ENCODE data around the gene SLC35E3. TPM values are rescaled to one million over a fixed set of nuclear protein-coding genes. Genes with fewer than 3 reads are reported as not detected.

SLC35E3 gene
- total RNA-seq, 2 experiments from 2014 or later = 26.6 to 39.1 TPM

DNA sequence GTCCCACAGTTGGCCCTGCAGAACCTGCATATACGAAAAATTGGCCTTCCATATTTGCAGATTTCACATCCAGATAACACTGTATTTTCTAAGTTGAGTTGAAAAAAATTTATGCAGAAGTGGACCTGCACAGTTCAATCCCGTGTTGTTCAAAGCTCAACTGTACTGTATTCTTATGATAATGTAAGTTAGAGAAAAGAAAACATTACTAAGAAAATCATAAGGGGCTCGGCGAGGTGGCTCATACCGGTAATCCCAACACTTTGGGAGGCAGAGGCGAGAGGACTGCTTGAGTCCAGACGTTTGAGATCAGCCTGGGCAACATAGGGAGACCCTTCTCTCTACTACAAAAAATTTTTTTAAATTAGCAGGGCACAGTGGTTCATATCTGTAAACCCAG, 18.2 kb upstream of the SLC35E3 start:
- DNase-seq (ENCODE audit: low spot score) = no peak

DNA sequence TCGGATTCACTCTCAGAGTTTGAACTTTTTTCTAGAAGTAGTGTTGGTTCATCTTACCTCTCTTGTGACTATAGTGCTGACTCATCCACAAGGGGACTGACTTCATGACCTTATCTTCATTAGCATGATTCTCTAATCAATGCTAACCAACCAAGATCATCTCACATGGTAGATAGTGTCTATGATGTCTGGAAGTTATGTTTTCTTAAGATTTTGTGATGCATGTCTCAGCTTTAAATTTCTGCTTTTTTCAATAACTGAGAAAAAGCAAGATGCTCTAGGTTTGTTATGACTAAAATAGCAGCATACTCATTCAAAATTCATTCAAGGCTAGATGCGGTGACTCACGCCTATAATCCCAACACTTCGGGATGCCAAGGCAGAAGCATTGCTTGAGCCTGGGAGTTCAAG, 12.3 kb upstream of the SLC35E3 start:
- H3K4me3 ChIP-seq (ENCODE audit: low read depth, low read length, poor library complexity, severe bottlenecking) = no peak overlapping the region
- DNase-seq (ENCODE audit: low spot score) = no peak
- no TSS peak for BruUV-seq (replicated peaks)
- H3K36me3 ChIP-seq (ENCODE audit: insufficient read depth, low read length) = peaks cover 98% of the 10 kb centered on the region
- no peak overlapping the region for H3K27ac ChIP-seq (ENCODE audit: low read depth, low read length, poor library complexity, severe bottlenecking)
- CTCF ChIA-PET (ENCODE audit: unreplicated experiment) = no interaction called here
- no peak overlapping the region for H2AFZ ChIP-seq (ENCODE audit: low read length)
- H3K4me1 ChIP-seq (ENCODE audit: insufficient read depth, low read length, poor library complexity, severe bottlenecking) = no peaks in the 10 kb centered on the region
- intact Hi-C loops (cut with micrococcal nuclease; ENCODE audit: unreplicated experiment) = no loop called here
- no peak for TF ChIP-seq CTCF (conservative IDR thresholded peaks at IDR 0.05; ENCODE audit: low read length)
- no peak for TF ChIP-seq EZH2phosphoT487 (IDR thresholded peaks at IDR 0.05; ENCODE audit: borderline replicate concordance, low read depth, low read length)
- no peaks in the 10 kb centered on the region for H3K9me2 ChIP-seq (ENCODE audit: insufficient read depth, low read length)
- H3K9me3 ChIP-seq (ENCODE audit: low read length) = peaks cover 3% of the 10 kb centered on the region; the same call in 1 of the 2 replicates
- POLR2A ChIA-PET = interaction anchor here (0.7 kb wide), 1 partner anchor 19 kb away, joined by 3 read pairs; no protein-coding TSS in a partner anchor
- 0 out of 2 replicates have a peak, but pooled peaks cover 4% of the 10 kb centered on the region for H3K79me2 ChIP-seq (ENCODE audit: insufficient read depth, low read depth, low read length)
- no peaks in the 10 kb centered on the region for H4K20me1 ChIP-seq (ENCODE audit: insufficient read depth, low read length)
- H3K4me2 ChIP-seq (ENCODE audit: low read length) = no peak overlapping the region

More for the DNA sequence above, 18.2 kb upstream of the SLC35E3 start:
- no peak overlapping the region for H3K27ac ChIP-seq (ENCODE audit: low read depth, low read length, poor library complexity, severe bottlenecking)
- H3K4me3 ChIP-seq (ENCODE audit: low read depth, low read length, poor library complexity, severe bottlenecking) = no peak overlapping the region
- H3K9me2 ChIP-seq (ENCODE audit: insufficient read depth, low read length) = no peaks in the 10 kb centered on the region
- no peaks in the 10 kb centered on the region for H3K4me1 ChIP-seq (ENCODE audit: insufficient read depth, low read length, poor library complexity, severe bottlenecking)
- intact Hi-C loops (cut with micrococcal nuclease; ENCODE audit: unreplicated experiment) = no loop called here
- no peak overlapping the region for H3K4me2 ChIP-seq (ENCODE audit: low read length)
- TF ChIP-seq CTCF (conservative IDR thresholded peaks at IDR 0.05; ENCODE audit: low read length) = no peak
- TF ChIP-seq EZH2phosphoT487 (IDR thresholded peaks at IDR 0.05; ENCODE audit: borderline replicate concordance, low read depth, low read length) = no peak
- ChIA-PET CTCF (ENCODE audit: unreplicated experiment) (no interaction called here), POLR2A (interaction anchor here (1.9 kb wide), 1 partner anchor 103 kb away, joined by 5 read pairs; no protein-coding TSS in a partner anchor)
- no peak overlapping the region for H2AFZ ChIP-seq (ENCODE audit: low read length)
- no TSS peak for BruUV-seq (replicated peaks)
- H3K9me3 ChIP-seq (ENCODE audit: low read length) = peaks cover 3% of the 10 kb centered on the region; the same call in 1 of the 2 replicates
- H3K36me3 ChIP-seq (ENCODE audit: insufficient read depth, low read length) = peaks cover 96% of the 10 kb centered on the region
- 0 out of 2 replicates have a peak, but pooled peaks cover 4% of the 10 kb centered on the region for H3K79me2 ChIP-seq (ENCODE audit: insufficient read depth, low read depth, low read length)
- no peaks in the 10 kb centered on the region for H4K20me1 ChIP-seq (ENCODE audit: insufficient read depth, low read length)

DNA sequence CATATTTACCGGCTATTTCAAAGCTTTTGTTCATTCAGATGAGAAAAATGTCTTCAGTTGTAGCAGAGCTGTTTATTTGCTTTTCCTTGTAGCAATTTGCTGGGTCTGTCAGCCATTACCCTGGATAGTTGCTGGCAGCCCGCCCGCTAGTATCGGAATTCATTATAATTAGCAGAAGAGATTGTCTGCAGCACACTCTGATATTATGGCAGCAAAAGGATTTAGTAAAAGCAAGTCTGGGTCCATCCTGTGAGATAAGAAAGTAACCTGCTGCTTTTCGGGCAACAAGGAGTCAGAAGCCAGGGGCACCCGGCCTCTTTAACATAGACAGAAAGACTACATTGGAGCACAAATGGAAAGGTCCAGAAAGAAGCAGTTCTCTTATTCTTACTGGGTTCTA, 6.1 kb upstream of the SLC35E3 start:
- TF ChIP-seq CTCF (conservative IDR thresholded peaks at IDR 0.05; ENCODE audit: low read length) = no peak
- no peak for TF ChIP-seq EZH2phosphoT487 (IDR thresholded peaks at IDR 0.05; ENCODE audit: borderline replicate concordance, low read depth, low read length)
- no peak overlapping the region for H3K27ac ChIP-seq (ENCODE audit: low read depth, low read length, poor library complexity, severe bottlenecking)
- H3K36me3 ChIP-seq (ENCODE audit: insufficient read depth, low read length) = peaks cover 83% of the 10 kb centered on the region
- H3K9me2 ChIP-seq (ENCODE audit: insufficient read depth, low read length) = no peaks in the 10 kb centered on the region
- BruUV-seq (replicated peaks) = no TSS peak
- DNase-seq (ENCODE audit: low spot score) = no peak
- no peak overlapping the region for H3K4me3 ChIP-seq (ENCODE audit: low read depth, low read length, poor library complexity, severe bottlenecking)
- peaks cover 12% of the 10 kb centered on the region for H3K4me1 ChIP-seq (ENCODE audit: insufficient read depth, low read length, poor library complexity, severe bottlenecking)
- POLR2A ChIA-PET = no interaction called here
- H4K20me1 ChIP-seq (ENCODE audit: insufficient read depth, low read length) = no peaks in the 10 kb centered on the region
- CTCF ChIA-PET (ENCODE audit: unreplicated experiment) = no interaction called here
- intact Hi-C loops (cut with micrococcal nuclease; ENCODE audit: unreplicated experiment) = loop anchor here (10.0 kb wide), 1 partner anchor 385 kb away; no protein-coding TSS in a partner anchor
- no peaks in the 10 kb centered on the region for H3K79me2 ChIP-seq (ENCODE audit: insufficient read depth, low read depth, low read length)
- no peak overlapping the region for H3K4me2 ChIP-seq (ENCODE audit: low read length)
- H3K9me3 ChIP-seq (ENCODE audit: low read length) = no peaks in the 10 kb centered on the region
- no peak overlapping the region for H2AFZ ChIP-seq (ENCODE audit: low read length)
